Measurements from ENCODE around the gene SEMG1. TPM values are rescaled to one million over a fixed set of nuclear protein-coding genes. Genes with fewer than 3 reads are reported as not detected.

The SEMG1 gene
- total RNA-seq, 1 donor from 2014 or later, result not detected

DNA sequence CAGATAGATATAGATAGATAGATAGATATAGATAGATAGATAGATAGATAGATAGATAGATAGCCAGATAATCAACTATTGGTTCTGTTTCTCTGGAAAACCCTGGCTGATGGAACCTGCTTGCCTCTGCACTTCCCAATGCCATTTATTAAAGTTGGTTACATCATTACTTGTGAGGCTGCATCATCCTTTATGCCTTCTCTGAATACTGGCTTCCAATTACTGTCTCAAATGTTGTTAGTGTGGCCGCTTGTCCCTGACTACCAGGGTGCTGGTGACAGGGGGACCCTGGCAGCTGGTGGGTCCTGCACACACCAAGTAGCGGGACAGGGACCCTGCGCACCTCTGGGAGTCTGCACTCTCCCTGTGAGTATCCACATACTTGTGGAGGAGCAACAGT, 51.4 kb downstream of the SEMG1 start:
- peaks cover 55% of the 10 kb centered on the region for H3K27me3 Mint-ChIP-seq (ENCODE audit: unreplicated experiment)
- TF ChIP-seq, protein P1, sequence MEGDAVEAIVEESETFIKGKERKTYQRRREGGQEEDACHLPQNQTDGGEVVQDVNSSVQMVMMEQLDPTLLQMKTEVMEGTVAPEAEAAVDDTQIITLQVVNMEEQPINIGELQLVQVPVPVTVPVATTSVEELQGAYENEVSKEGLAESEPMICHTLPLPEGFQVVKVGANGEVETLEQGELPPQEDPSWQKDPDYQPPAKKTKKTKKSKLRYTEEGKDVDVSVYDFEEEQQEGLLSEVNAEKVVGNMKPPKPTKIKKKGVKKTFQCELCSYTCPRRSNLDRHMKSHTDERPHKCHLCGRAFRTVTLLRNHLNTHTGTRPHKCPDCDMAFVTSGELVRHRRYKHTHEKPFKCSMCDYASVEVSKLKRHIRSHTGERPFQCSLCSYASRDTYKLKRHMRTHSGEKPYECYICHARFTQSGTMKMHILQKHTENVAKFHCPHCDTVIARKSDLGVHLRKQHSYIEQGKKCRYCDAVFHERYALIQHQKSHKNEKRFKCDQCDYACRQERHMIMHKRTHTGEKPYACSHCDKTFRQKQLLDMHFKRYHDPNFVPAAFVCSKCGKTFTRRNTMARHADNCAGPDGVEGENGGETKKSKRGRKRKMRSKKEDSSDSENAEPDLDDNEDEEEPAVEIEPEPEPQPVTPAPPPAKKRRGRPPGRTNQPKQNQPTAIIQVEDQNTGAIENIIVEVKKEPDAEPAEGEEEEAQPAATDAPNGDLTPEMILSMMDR (IDR thresholded peaks at IDR 0.05), result no peak
- H3K27ac Mint-ChIP-seq (ENCODE audit: unreplicated experiment), result no peak overlapping the region

DNA sequence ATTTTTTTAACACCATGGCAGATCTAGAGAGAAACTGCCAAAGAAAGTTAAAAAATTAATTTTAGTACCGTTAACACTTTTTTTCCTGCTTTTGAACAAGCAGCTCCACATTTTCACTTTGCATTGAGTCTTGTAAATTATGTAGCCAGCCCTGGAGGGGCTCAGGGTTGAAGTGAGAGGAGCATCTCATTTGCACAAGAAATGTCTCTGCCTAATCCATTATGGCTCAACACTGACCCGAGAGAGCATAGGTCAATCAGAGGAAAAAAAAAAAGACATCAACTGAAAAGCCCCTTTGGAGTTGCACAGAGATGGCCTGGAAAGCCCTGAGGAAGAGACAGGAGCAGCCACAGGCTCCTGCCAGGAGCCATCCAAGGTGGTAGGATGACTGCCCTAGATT, 51.8 kb downstream of the SEMG1 start:
- Mint-ChIP-seq H3K36me3 (ENCODE audit: unreplicated experiment) (no peaks in the 10 kb centered on the region), H3K4me3 (ENCODE audit: unreplicated experiment) (no peak overlapping the region), H3K9me3 (ENCODE audit: unreplicated experiment) (no peaks in the 10 kb centered on the region), H3K27me3 (ENCODE audit: unreplicated experiment) (peaks cover 51% of the 10 kb centered on the region), H3K27ac (ENCODE audit: unreplicated experiment) (no peak overlapping the region), H3K4me1 (ENCODE audit: unreplicated experiment) (peaks cover 9% of the 10 kb centered on the region)
- DNase-seq (ENCODE audit: extremely low spot score, unreplicated experiment), result no peak
- TF ChIP-seq, protein P1 (IDR thresholded peaks at IDR 0.05), result no peak

More for the DNA sequence above, 51.4 kb downstream of the SEMG1 start:
- Mint-ChIP-seq H3K36me3 (ENCODE audit: unreplicated experiment) (no peaks in the 10 kb centered on the region), H3K4me1 (ENCODE audit: unreplicated experiment) (peaks cover 9% of the 10 kb centered on the region), H3K9me3 (ENCODE audit: unreplicated experiment) (no peaks in the 10 kb centered on the region), H3K4me3 (ENCODE audit: unreplicated experiment) (no peak overlapping the region)
- DNase-seq (ENCODE audit: extremely low spot score, unreplicated experiment), result no peak

Other genes with a start within 250 kb of the SEMG1 start
- gene TOMM34, start 246.6 kb upstream of the SEMG1 start, total RNA-seq, result 23.7 and 24.0 TPM in 2 replicates
- gene STK4, start 240.5 kb upstream of the SEMG1 start, total RNA-seq, result 25.3 and 29.7 TPM in 2 replicates
- gene KCNS1, start 105.9 kb upstream of the SEMG1 start, total RNA-seq, result 0.26 and 0.30 TPM in 2 replicates
- not detected in 2 replicates for gene WFDC5, start 91.9 kb upstream of the SEMG1 start, total RNA-seq
- not detected in 2 replicates for gene WFDC12, start 82.6 kb upstream of the SEMG1 start, total RNA-seq
- not detected in 2 replicates for gene PI3, start 32.1 kb upstream of the SEMG1 start, total RNA-seq
- not detected in 2 replicates for gene SEMG2, start 14.3 kb downstream of the SEMG1 start, total RNA-seq
- not detected in 2 replicates for gene SLPI, start 47.5 kb downstream of the SEMG1 start, total RNA-seq
- not detected in 2 replicates for gene RBPJL, start 99.8 kb downstream of the SEMG1 start, total RNA-seq
- gene MATN4, start 101.3 kb downstream of the SEMG1 start, total RNA-seq, result not detected in 2 replicates
- 31.5 and 32.3 TPM in 2 replicates for gene SDC4, start 141.4 kb downstream of the SEMG1 start, total RNA-seq
- 23.7 and 23.8 TPM in 2 replicates for gene SYS1, start 156.1 kb downstream of the SEMG1 start, total RNA-seq
- gene TP53TG5, start 171.3 kb downstream of the SEMG1 start, total RNA-seq, result not detected in 2 replicates
- gene DBNDD2, start 201.3 kb downstream of the SEMG1 start, total RNA-seq, result 37.4 and 37.7 TPM in 2 replicates
- gene PIGT, start 209.1 kb downstream of the SEMG1 start, total RNA-seq, result 137 and 140 TPM in 2 replicates

Measured in osteocyte (in vitro differentiated cells).